GM18873 (cell line): ENCODE data around the gene FBXO46.
"Not testable (repeated sequence)": the region's sequence is repeated elsewhere in the genome, so short reads cannot be mapped to it uniquely, and the experiment has no call there.

Experiments used
- ATAC-seq: cut with Tn5 transposase; IDR thresholded peaks from one replicate; pipeline ENCODE4 v1.9.1; 2021; ENCODE audit warnings: mild to moderate bottlenecking, moderate library complexity, moderate number of reproducible peaks; ENCODE audit not compliant: unreplicated experiment, low FRiP score

FBXO46 gene

GRCh38 chr19:45729800-45730290, 851 bp downstream of the FBXO46 start:
- no peak for ATAC-seq

GRCh38 chr19:45728683-45729082, 2.0 kb downstream of the FBXO46 start:
- ATAC-seq, result not testable (repeated sequence)

GRCh38 chr19:45720065-45720464, 10.6 kb downstream of the FBXO46 start:
- not testable (repeated sequence) for ATAC-seq

GRCh38 chr19:45717983-45718650, 12.6 kb downstream of the FBXO46 start:
- ATAC-seq, result no peak

- peak; percentile 90 for ATAC-seq
Measured at GRCh38 chr19:45717131-45717982, 13.3 kb downstream of the FBXO46 start.

- ATAC-seq, result no peak
Measured at GRCh38 chr19:45716359-45717130, 14.2 kb downstream of the FBXO46 start.

GRCh38 chr19:45715139-45715538, 15.6 kb downstream of the FBXO46 start:
- no peak for ATAC-seq

GRCh38 chr19:45713141-45713540, 17.6 kb downstream of the FBXO46 start:
- no peak for ATAC-seq

GRCh38 chr19:45712699-45713067, 18.0 kb downstream of the FBXO46 start:
- no peak for ATAC-seq

- no peak for ATAC-seq
Measured at GRCh38 chr19:45711851-45712698, 18.6 kb downstream of the FBXO46 start.

- ATAC-seq, result no peak
Measured at GRCh38 chr19:45710356-45711130, 20.2 kb downstream of the FBXO46 start.

GRCh38 chr19:45705710-45706415, 24.8 kb downstream of the FBXO46 start:
- ATAC-seq, result no peak

GRCh38 chr19:45705115-45705514, 25.6 kb downstream of the FBXO46 start:
- no peak for ATAC-seq

GRCh38 chr19:45701676-45702075, 29.0 kb downstream of the FBXO46 start:
- no peak for ATAC-seq

GRCh38 chr19:45693106-45693788, 37.4 kb downstream of the FBXO46 start:
- no peak for ATAC-seq

GRCh38 chr19:45692187-45693105, 38.2 kb downstream of the FBXO46 start, which contains the start of gene QPCTL:
Gene QPCTL (plus strand): TSS chr19:45692666. CDS start chr19:45692704, 38 bp downstream.
- peak; percentile 84 for ATAC-seq
